Raji (cell line): Measurements from ENCODE around the gene ISM1.

Experiments used
- POLR2A ChIP-seq: IDR thresholded peaks from 2 replicates; pipeline ENCODE4 v1.6.1; 2011; ENCODE audit warnings: low read depth, low read length, control low read depth; ENCODE audit not compliant: insufficient read depth

ISM1 gene

DNA sequence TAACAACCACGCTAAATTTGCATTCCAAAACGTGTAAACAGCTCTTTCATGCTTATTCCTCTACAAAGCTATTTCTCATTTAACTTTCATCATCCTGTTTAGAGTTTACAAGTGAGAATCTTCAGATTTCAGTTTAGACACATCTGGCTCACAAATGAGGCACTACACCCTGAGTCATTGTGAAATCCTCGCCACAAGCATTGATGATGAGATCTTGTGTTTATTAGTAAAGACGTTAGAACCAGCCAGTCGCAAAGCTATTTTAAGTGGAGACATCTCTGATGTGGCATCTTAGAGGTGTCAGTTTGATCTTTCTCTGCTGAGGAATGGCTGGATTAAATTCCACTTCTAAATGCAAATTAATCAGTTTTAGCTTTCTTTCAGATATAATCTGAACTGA is 8.3 kb upstream of the ISM1 start:
- TF ChIP-seq POLR2A: no peak

GRCh38 chr20:13213335-13213734 is 7.7 kb upstream of the ISM1 start:
- no peak for TF ChIP-seq POLR2A

- no peak for TF ChIP-seq POLR2A
These were observed 4.5 kb upstream of the ISM1 start for GRCh38 chr20:13216533-13216932.

- no peak for TF ChIP-seq POLR2A
These were observed 1.5 kb upstream of the ISM1 start for GRCh38 chr20:13219327-13220193.

DNA sequence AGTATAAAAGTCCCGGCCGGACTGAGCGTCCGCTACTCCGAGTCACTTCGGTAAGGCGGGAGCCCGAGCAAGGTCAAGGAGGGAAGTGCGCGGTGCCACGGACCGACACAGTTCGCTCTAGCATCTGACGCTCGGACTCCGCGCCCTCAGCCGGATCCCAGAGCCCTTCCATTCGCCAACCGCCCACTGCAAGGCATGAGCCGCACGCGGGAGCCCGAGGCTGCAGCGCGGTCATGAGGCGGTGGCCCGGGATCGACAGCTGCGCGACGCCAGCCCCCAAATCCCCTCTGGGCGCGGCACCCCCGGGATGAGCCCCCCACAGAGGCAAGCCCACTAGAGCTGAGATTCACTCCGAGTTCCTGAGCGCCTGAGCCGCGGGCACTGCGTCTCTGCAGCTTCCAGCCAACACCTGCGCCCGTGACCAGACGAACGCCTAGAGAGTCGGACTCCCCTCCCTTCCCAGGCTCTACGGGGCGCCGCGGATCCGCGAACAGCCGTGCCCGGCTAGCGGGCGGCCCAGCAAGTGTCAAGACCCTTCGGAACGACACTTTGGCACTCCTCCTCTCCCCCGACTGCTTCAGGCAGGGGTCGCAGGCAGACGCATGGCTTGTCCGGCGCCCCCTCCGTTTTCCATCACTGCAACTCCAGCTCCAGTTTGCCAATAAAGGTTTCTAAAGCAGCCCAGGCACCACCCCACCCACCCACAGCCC is 725 bp upstream of the ISM1 start:
- TF ChIP-seq POLR2A: no peak

GRCh38 chr20:13221313-13221672 is 219 bp downstream of the ISM1 start:
- no peak for TF ChIP-seq POLR2A

DNA sequence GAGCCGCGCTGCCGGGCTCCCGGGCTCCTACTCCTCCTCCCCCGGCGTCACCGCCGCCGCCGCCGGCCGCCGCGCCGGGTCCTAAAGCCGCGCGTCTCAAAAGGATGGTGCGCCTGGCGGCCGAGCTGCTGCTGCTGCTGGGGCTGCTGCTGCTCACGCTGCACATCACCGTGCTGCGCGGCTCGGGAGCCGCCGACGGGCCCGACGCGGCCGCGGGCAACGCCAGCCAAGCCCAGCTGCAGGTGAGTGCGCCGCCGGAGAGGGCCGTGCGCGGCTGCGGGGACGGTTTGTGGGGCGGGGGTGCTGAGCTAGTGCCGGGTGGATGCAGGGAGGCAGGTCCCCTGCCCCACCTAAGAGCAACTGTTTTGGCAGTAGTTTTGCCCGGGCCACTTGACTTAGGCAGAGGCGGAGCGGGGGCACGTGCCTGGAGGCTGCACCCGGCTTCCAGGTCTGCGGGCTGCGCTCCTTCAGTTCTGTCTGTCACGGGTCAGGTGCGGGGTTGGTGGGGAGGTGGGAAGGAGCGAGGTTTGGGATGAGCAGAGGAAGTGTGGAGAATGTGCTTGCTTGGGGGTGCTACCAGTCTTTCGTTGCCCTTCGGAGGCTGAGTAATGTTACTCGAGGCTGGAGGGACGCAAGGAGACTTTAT is 722 bp downstream of the ISM1 start:
- no peak for TF ChIP-seq POLR2A

DNA sequence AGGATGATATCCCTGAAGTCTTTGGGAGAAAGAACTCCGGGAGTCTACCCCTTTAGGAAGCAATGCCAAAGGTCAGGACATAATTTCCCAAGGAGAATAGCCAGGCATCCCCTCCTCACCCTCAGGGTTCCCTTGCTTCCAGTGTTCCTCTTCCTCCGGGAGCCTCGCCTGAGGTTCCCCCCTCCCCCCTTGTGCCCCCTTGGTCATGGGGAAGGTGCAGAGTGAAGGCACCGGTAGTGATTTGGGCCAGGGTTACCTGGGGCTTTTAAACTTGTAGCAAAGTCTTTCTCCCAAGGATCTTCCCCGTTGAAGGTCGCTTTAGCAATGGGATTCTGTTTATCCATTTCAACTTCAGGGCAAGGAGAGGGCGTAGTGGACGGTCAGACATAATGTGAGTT is 1.2 kb downstream of the ISM1 start:
- no peak for TF ChIP-seq POLR2A

DNA sequence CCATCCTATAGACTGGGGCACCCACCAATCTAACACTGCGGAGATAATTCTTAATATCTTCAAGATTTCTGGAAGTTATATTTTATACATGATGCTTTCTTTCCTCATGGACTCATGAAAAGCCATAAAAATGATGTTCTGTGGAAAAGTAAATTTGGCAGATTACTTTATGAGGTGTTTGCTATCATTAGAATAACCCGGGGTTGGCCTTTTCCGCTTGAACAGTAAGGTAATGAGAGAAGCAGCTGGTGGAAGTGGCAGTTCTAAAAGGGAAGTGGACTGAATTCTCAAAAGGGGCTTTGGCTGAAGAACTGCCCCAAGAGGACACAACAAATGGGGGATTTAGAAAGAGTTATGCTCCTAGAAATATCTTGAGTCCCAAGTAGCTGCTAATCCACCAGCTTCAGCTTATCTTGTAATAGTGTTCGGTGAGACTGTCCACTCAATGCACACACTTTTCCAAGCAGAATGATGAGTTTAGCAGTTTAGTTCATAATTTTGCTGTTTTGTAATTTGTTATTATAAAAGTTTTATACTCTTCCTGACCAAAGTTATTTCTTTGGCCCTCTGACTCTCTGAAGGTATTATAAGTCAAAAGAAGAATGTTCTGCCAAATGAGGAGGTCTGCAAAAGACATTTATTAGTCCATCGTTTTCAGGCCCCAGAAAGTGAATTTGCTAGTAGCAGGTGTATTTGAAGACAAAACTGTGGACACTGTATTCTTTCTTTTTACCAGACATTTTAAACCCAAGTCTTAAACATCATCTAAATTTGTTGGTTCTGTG is 2.9 kb downstream of the ISM1 start:
- TF ChIP-seq POLR2A: no peak

- no peak for TF ChIP-seq POLR2A
These were observed 5.3 kb downstream of the ISM1 start for GRCh38 chr20:13226367-13226766.

DNA sequence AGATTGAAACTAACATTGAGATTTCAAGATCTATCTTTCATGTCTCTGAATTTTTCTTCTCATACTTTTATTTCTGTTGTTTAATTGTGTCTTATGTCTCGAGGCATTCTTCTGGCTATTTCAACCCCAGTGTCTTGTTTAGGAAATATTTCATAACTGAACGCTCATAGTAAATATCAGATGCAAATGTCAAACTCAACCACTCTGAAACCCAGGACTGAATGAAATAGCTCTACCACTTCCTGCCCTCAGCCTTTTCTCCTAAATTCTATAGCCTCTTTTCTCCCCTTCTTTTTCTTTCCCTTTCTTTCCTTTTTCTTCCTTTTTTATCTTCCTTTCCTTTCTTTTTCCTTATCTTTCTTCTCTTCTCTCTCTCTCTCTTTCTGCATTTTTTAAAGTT is 7.7 kb downstream of the ISM1 start:
- TF ChIP-seq POLR2A: no peak

DNA sequence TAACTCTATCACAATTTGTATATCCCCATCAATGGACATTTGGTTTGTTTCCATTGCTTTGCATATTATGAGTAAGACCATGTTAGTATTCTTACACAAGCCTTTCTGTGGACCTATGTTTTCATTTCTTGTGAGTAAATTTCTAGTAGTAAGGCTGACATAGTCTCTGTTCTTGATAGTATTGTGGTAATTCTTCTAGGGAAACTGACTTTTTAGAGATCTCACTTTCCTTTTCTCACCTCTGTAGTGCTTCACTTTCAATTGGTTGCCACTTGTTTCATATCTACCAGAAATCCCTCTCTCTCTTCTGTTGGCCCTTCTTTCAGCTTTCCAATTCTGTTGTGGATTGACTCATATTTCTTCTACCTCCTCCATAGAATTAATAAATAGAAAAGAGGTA is 8.5 kb downstream of the ISM1 start:
- TF ChIP-seq POLR2A: no peak

DNA sequence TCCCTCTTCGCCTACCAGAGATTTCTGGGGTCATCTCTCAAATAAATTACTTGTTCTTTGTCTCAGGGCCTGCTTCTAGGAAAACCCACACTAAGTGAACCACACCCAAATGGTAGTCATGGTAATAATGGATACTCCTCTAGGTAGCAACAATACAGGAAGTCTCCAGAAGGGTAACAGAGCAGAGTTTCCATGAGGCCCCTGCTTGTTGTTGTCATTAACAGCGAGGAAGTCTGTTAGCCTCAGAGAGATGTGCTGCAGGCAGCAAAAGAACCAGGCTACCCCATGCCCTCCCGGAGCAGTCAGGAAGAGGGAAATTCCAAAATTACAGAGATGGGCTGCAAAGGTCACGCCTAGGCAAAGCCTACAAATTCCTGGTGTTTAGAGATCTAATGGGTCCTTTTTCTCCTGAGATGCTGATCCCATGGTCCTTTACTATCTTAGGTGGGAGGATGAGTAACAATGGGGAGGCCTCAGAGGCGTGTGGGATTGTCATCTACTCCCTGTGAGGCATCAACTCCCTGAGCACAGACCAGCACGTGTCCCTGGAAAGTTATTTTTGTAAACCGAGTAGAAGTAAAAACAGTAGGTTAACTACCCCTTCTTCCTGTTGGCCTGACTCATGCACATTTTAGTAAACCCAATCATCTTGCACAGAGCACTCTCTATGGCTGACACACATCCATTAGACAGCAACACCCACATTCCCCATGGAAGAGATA is 10.1 kb downstream of the ISM1 start:
- no peak for TF ChIP-seq POLR2A

DNA sequence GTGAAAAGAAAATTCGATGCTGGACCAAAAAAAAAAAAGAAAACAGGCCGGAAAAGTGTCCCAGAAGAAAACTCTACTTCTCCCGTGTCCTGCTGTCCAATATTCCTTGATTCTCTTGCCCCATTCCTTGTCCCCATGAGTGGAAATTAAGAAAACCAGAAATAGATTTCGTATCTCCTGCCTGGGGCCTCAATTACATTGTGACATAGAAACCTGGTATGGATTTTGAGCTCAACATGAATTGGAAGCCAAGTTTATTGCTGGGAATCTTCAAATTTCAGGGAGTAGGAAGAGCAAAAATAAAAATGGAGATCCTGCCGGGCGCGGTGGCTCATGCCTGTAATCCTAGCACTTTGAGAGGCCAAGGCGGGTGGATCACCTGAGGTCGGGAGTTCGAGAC is 11.9 kb downstream of the ISM1 start:
- no peak for TF ChIP-seq POLR2A

GRCh38 chr20:13234961-13235360 is 13.9 kb downstream of the ISM1 start:
- TF ChIP-seq POLR2A: no peak
